Ishikawa (cell line): ENCODE measurements around the gene NEK11.

ENCODE experiments used
- CEBPB ChIP-seq: IDR thresholded peaks from 2 replicates; pipeline ENCODE4 v1.6.1; 2012
- CREB1 ChIP-seq: IDR thresholded peaks from 2 replicates; pipeline ENCODE4 v1.6.1; 2012; ENCODE audit warnings: low read depth
- EP300 ChIP-seq: IDR thresholded peaks from 2 replicates; pipeline ENCODE4 v1.6.1; 2012; ENCODE audit warnings: borderline replicate concordance
- TEAD4 ChIP-seq: IDR thresholded peaks from 2 replicates; pipeline ENCODE4 v1.6.1; 2012
- TF ChIP-seq, protein P1 (sequence below): IDR thresholded peaks from 2 replicates; pipeline ENCODE4 v1.6.1; 2012
- TF ChIP-seq, protein P2 (sequence below): IDR thresholded peaks from 2 replicates; pipeline ENCODE4 v1.6.1; 2012; ENCODE audit warnings: low read depth, mild to moderate bottlenecking
- TF ChIP-seq, protein P3 (sequence below): IDR thresholded peaks from 2 replicates; pipeline ENCODE4 v1.6.1; 2012

DNA sequence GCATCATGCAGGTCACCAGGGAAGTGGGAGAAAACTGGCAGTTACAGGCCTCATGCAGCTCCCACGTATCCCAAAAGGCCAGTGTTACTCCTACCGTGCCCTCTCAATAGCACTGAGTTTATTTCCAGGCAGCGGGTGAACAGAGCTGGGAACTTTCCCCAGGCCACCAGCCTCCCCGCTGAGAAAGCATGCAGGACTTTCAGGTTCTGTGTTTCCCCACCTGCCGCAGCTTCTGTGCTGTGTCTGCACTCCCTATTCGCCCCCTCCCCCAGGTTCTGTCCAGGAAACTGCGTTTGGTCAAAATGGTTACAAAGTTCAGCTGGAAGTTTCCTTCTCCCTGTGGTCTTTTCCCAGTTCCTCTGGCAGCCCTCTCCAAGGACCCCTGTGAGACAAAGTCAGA lies 21.4 kb downstream of the NEK11 start:
- TF ChIP-seq, protein P1, sequence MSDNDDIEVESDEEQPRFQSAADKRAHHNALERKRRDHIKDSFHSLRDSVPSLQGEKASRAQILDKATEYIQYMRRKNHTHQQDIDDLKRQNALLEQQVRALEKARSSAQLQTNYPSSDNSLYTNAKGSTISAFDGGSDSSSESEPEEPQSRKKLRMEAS: no peak
- TF ChIP-seq, protein P2, sequence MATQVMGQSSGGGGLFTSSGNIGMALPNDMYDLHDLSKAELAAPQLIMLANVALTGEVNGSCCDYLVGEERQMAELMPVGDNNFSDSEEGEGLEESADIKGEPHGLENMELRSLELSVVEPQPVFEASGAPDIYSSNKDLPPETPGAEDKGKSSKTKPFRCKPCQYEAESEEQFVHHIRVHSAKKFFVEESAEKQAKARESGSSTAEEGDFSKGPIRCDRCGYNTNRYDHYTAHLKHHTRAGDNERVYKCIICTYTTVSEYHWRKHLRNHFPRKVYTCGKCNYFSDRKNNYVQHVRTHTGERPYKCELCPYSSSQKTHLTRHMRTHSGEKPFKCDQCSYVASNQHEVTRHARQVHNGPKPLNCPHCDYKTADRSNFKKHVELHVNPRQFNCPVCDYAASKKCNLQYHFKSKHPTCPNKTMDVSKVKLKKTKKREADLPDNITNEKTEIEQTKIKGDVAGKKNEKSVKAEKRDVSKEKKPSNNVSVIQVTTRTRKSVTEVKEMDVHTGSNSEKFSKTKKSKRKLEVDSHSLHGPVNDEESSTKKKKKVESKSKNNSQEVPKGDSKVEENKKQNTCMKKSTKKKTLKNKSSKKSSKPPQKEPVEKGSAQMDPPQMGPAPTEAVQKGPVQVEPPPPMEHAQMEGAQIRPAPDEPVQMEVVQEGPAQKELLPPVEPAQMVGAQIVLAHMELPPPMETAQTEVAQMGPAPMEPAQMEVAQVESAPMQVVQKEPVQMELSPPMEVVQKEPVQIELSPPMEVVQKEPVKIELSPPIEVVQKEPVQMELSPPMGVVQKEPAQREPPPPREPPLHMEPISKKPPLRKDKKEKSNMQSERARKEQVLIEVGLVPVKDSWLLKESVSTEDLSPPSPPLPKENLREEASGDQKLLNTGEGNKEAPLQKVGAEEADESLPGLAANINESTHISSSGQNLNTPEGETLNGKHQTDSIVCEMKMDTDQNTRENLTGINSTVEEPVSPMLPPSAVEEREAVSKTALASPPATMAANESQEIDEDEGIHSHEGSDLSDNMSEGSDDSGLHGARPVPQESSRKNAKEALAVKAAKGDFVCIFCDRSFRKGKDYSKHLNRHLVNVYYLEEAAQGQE: no peak
- TF ChIP-seq EP300: no peak
- no peak for TF ChIP-seq CEBPB
- TF ChIP-seq TEAD4: no peak
- TF ChIP-seq CREB1: no peak
- TF ChIP-seq, protein P3, sequence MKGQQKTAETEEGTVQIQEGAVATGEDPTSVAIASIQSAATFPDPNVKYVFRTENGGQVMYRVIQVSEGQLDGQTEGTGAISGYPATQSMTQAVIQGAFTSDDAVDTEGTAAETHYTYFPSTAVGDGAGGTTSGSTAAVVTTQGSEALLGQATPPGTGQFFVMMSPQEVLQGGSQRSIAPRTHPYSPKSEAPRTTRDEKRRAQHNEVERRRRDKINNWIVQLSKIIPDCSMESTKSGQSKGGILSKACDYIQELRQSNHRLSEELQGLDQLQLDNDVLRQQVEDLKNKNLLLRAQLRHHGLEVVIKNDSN: no peak
